ENCODE measurements around the gene SUZ12. TPM values are rescaled to one million over a fixed set of nuclear protein-coding genes. Genes with fewer than 3 reads are reported as not detected.
"Not testable (repeated sequence)": the region's sequence is repeated elsewhere in the genome, so short reads cannot be mapped to it uniquely, and the experiment has no call there.

Gene SUZ12
- total RNA-seq, 2 donors from 2014 or later, result 32.6 to 41.7 TPM

DNA sequence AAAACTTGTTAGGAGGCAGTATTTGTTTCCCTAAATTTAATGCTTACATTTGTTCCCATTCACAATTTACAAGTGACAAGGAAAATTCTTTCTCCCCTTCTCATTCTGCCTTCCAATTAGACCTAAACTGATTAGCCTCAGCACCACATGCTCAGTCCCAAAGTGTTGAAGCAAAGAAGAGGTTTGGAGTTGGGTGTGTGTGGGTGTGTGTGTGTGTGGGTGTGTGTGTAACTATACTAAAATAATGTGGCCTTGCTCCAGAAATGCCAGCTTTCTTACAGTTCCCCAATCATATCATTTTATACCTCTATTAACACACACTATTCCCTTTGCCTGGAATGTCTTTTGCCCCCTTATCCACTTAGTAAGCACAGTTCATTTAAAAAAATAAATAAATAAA is 28.4 kb upstream of the SUZ12 start:
- no peaks in the 10 kb centered on the region for H3K27me3 ChIP-seq (ENCODE audit: control insufficient read depth, insufficient read depth, low read length, poor library complexity, severe bottlenecking)
- H3K9ac ChIP-seq (ENCODE audit: extremely low read depth, low read length, poor library complexity, severe bottlenecking), result no peak overlapping the region
- TF ChIP-seq, protein P1, sequence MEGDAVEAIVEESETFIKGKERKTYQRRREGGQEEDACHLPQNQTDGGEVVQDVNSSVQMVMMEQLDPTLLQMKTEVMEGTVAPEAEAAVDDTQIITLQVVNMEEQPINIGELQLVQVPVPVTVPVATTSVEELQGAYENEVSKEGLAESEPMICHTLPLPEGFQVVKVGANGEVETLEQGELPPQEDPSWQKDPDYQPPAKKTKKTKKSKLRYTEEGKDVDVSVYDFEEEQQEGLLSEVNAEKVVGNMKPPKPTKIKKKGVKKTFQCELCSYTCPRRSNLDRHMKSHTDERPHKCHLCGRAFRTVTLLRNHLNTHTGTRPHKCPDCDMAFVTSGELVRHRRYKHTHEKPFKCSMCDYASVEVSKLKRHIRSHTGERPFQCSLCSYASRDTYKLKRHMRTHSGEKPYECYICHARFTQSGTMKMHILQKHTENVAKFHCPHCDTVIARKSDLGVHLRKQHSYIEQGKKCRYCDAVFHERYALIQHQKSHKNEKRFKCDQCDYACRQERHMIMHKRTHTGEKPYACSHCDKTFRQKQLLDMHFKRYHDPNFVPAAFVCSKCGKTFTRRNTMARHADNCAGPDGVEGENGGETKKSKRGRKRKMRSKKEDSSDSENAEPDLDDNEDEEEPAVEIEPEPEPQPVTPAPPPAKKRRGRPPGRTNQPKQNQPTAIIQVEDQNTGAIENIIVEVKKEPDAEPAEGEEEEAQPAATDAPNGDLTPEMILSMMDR (conservative IDR thresholded peaks at IDR 0.05), result no peak
- H3K36me3 Mint-ChIP-seq (ENCODE audit: low read depth), result no peaks in the 10 kb centered on the region
- no peak for DNase-seq
- no peak overlapping the region for H3K27ac Mint-ChIP-seq
- H3K4me3 ChIP-seq (ENCODE audit: low read length), result no peak overlapping the region
- H3K9me3 Mint-ChIP-seq, result no peaks in the 10 kb centered on the region
- no peaks in the 10 kb centered on the region for H3K4me1 ChIP-seq (ENCODE audit: control insufficient read depth, insufficient read depth, low read length)
- H3K4me1 Mint-ChIP-seq, result peaks cover 6% of the 10 kb centered on the region
- H3K27me3 Mint-ChIP-seq (ENCODE audit: insufficient read depth), result no peaks in the 10 kb centered on the region
- no peak overlapping the region for H3K27ac ChIP-seq (ENCODE audit: low read depth, low read length)
- H3K4me3 Mint-ChIP-seq, result no peak overlapping the region
- no peaks in the 10 kb centered on the region for H3K9me3 ChIP-seq (ENCODE audit: control insufficient read depth, low read length)
- no peaks in the 10 kb centered on the region for H3K36me3 ChIP-seq (ENCODE audit: control insufficient read depth, insufficient read depth, low read length)

DNA sequence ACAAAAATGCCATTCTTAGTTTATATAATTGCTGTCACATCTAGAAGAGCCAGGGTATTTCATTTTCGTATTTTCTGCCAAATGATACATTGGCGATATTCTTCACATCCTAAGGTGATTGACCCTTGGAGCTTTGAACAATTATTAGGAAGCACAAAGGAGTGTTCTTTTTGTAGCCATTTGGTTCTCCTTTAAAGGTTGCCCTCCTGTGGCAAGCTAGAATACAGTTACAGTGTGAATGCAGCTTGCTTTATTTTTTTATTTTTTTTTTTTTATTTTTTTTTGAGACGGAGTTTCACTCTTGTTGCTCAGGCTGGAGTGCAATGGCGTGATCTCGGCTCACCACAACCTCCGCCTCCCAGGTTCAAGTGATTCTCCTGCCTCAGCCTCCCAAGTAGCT is 24.1 kb upstream of the SUZ12 start:
- H3K9me3 ChIP-seq (ENCODE audit: control insufficient read depth, low read length); H3K9me3 Mint-ChIP-seq; H3K36me3 Mint-ChIP-seq (ENCODE audit: low read depth); H3K4me3 ChIP-seq (ENCODE audit: low read length); H3K27ac Mint-ChIP-seq; H3K4me1 Mint-ChIP-seq; H3K27ac ChIP-seq (ENCODE audit: low read depth, low read length); H3K27me3 ChIP-seq (ENCODE audit: control insufficient read depth, insufficient read depth, low read length, poor library complexity, severe bottlenecking); DNase-seq; H3K4me3 Mint-ChIP-seq; H3K4me1 ChIP-seq (ENCODE audit: control insufficient read depth, insufficient read depth, low read length); H3K27me3 Mint-ChIP-seq (ENCODE audit: insufficient read depth); H3K9ac ChIP-seq (ENCODE audit: extremely low read depth, low read length, poor library complexity, severe bottlenecking); H3K36me3 ChIP-seq (ENCODE audit: control insufficient read depth, insufficient read depth, low read length): not testable (repeated sequence)
- 79 to 92% methylated on average over 2 of the region's 6 CpGs for WGBS, 2 experiments (ENCODE audit: insufficient coverage in 1 of 2, insufficient read length in 1 of 2)
- TF ChIP-seq, protein P1 (conservative IDR thresholded peaks at IDR 0.05), result peak; percentile 56

DNA sequence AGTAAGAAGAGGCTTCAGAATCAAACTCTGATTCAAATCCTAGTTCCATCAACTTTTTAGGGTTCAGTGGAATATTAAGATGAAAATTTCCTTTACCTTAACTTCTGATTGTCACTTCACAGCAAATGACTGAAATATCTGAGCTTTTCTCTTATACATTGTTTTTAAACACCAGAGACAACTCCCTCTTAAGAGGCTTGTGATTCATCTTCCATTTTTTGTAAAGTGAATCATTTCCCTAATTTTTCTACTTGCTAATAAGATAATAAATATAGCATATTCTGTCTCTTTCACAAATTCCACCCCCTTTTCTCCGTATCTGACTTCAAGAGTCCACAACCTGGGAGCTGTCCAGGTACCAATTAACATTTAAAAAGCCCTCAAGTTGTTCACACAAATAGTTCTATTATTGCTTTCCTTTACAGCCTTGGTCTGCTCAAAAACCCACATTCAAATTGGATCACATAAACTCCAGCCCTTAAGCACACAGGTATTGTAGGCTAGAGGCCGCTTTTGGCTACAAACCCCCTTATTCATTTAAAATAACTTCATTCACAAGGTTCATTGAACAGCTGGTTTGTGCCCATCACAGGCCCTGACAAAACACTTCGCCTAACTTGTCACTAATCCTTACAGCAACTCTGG is 21.2 kb upstream of the SUZ12 start:
- H3K27me3 ChIP-seq (ENCODE audit: control insufficient read depth, insufficient read depth, low read length, poor library complexity, severe bottlenecking), result no peaks in the 10 kb centered on the region
- TF ChIP-seq, protein P1 (conservative IDR thresholded peaks at IDR 0.05), result no peak
- H3K4me3 ChIP-seq (ENCODE audit: low read length), result no peak overlapping the region
- Mint-ChIP-seq H3K27me3 (ENCODE audit: insufficient read depth) (no peaks in the 10 kb centered on the region), H3K4me3 (no peak overlapping the region), H3K4me1 (no peaks in the 10 kb centered on the region), H3K27ac (no peak overlapping the region), H3K9me3 (peaks cover 10% of the 10 kb centered on the region), H3K36me3 (ENCODE audit: low read depth) (no peaks in the 10 kb centered on the region)
- H3K4me1 ChIP-seq (ENCODE audit: control insufficient read depth, insufficient read depth, low read length), result no peaks in the 10 kb centered on the region
- no peaks in the 10 kb centered on the region for H3K9me3 ChIP-seq (ENCODE audit: control insufficient read depth, low read length)
- no peak overlapping the region for H3K9ac ChIP-seq (ENCODE audit: extremely low read depth, low read length, poor library complexity, severe bottlenecking)
- H3K36me3 ChIP-seq (ENCODE audit: control insufficient read depth, insufficient read depth, low read length), result no peaks in the 10 kb centered on the region
- 90% methylated on average over 3 of the region's 3 CpGs for WGBS, 2 experiments (ENCODE audit: insufficient coverage in 1 of 2, insufficient read length in 1 of 2)
- DNase-seq, result no peak
- H3K27ac ChIP-seq (ENCODE audit: low read depth, low read length), result no peak overlapping the region
